ENCODE results near the gene MTA1. TPM values are rescaled to one million over a fixed set of nuclear protein-coding genes. Genes with fewer than 3 reads are reported as not detected.

The MTA1 gene
- total RNA-seq, 1 donor from 2014 or later = 74.8 TPM

DNA sequence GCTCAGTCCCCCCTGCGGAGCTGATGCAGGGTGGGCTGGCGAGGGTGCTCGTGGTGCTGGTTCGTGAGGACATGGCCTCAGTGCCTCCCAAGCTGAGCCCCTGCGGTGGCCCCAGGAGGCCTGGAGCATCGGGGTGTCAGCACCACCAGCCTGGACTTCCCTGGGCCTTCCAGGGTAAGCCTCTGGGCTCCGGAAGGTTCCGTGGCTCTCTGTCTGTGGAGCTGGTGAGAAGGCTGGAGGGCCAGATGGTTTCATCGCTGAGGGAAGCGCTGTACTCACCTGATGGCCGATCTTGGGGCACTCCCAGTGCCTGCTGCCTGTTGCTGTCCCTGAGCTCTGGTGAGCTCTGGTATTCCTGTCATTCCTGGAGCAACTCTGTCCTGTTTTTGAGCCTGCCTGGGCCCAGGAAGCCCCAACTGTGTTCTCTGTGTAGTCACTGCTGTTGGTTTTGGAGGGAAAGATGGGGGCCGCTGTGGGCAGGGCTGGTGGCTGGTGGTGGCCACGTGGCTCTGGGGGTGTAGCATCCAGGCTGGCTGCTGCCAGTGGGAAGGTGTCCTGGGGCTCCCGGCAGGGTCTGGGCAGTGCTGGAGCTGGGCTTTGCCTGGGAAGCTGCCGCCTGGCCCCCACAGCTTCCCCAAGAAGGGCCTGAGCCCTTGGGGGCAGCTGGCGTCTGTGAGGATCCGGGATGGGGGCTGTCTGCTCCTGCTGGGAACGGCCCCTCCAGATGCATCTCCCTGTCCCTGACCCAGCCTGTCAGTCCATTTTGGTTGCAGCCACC is 18.3 kb downstream of the MTA1 start:
- intact Hi-C loops (cut with DNase I) = no loop called here
- ATAC-seq (no peak), DNase-seq (no peak)
- no peaks in the 10 kb centered on the region for H3K9me3 ChIP-seq
- H3K4me1 ChIP-seq = no peaks in the 10 kb centered on the region
- H3K27me3 ChIP-seq = no peaks in the 10 kb centered on the region
- no peak for TF ChIP-seq CTCF (IDR thresholded peaks at IDR 0.05)
- H3K27ac ChIP-seq = no peak overlapping the region
- H3K4me3 ChIP-seq = no peak overlapping the region
- no peaks in the 10 kb centered on the region for H3K36me3 ChIP-seq

DNA sequence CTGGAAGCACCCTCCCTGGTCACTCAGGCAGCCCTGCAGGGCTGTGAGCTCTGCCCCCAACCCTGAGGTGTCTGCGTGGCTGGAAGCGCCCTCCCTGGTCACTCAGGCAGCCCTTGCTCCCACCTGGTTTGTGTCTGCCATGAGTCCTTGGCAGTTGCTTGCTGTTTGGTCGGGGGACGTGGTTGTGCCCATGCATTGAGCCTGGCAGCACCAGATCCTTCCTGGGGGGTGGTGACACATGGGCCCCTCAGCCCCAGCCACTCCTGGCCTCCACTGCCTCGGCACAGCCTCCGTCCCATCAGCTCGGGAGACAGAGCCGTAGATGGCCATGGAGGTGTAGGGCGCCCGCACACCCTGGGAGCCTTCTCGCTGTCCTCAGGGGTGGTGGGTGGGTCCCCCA is 19.6 kb downstream of the MTA1 start:
- H3K27me3 ChIP-seq = no peaks in the 10 kb centered on the region
- DNase-seq (no peak), ATAC-seq (no peak)
- no peaks in the 10 kb centered on the region for H3K4me1 ChIP-seq
- intact Hi-C loops (cut with DNase I) = no loop called here
- no peak overlapping the region for H3K4me3 ChIP-seq
- no peaks in the 10 kb centered on the region for H3K9me3 ChIP-seq
- H3K27ac ChIP-seq = no peak overlapping the region
- H3K36me3 ChIP-seq = no peaks in the 10 kb centered on the region
- no peak for TF ChIP-seq CTCF (IDR thresholded peaks at IDR 0.05)

GRCh38 chr14:105439710-105440553 is 20.3 kb downstream of the MTA1 start:
- Histone ChIP-seq H3K4me1 (no peaks in the 10 kb centered on the region), H3K4me3 (no peak overlapping the region), H3K27ac (no peak overlapping the region), H3K27me3 (no peaks in the 10 kb centered on the region), H3K36me3 (no peaks in the 10 kb centered on the region), H3K9me3 (no peaks in the 10 kb centered on the region)
- peak; percentile 28 for ATAC-seq
- no peak for DNase-seq
- peak; percentile 27 for TF ChIP-seq CTCF (IDR thresholded peaks at IDR 0.05)
- intact Hi-C loops (cut with DNase I) = no loop called here

- no peak for ATAC-seq
- no peak for DNase-seq
Observed at GRCh38 chr14:105440554-105440900, 20.9 kb downstream of the MTA1 start.

GRCh38 chr14:105440992-105441391 is 21.4 kb downstream of the MTA1 start:
- no peak for TF ChIP-seq CTCF (IDR thresholded peaks at IDR 0.05)
- no peak overlapping the region for H3K4me3 ChIP-seq
- no peaks in the 10 kb centered on the region for H3K9me3 ChIP-seq
- intact Hi-C loops (cut with DNase I) = no loop called here
- ATAC-seq = no peak
- no peaks in the 10 kb centered on the region for H3K4me1 ChIP-seq
- H3K27ac ChIP-seq = no peak overlapping the region
- no peak for DNase-seq
- no peaks in the 10 kb centered on the region for H3K36me3 ChIP-seq
- H3K27me3 ChIP-seq = no peaks in the 10 kb centered on the region

More at GRCh38 chr14:105440554-105440900, 20.9 kb downstream of the MTA1 start:
- Histone ChIP-seq H3K9me3 (no peaks in the 10 kb centered on the region), H3K36me3 (no peaks in the 10 kb centered on the region), H3K27ac (no peak overlapping the region), H3K27me3 (no peaks in the 10 kb centered on the region), H3K4me3 (no peak overlapping the region), H3K4me1 (no peaks in the 10 kb centered on the region)
- intact Hi-C loops (cut with DNase I) = no loop called here
- no peak for TF ChIP-seq CTCF (IDR thresholded peaks at IDR 0.05)
